22Rv1 (cell line): ENCODE measurements around the gene MAP7.

Experiments
- ZFX ChIP-seq: fragments of 450-650 bp; IDR thresholded peaks from 2 replicates; pipeline ENCODE4 v1.6.1; 2017; ENCODE audit warnings: antibody characterized with exemption, borderline replicate concordance
- TF ChIP-seq, protein P1 (sequence below): fragments of 450-650 bp; IDR thresholded peaks from 2 replicates; pipeline ENCODE4 v1.5.1; 2017; ENCODE audit warnings: mild to moderate bottlenecking

DNA sequence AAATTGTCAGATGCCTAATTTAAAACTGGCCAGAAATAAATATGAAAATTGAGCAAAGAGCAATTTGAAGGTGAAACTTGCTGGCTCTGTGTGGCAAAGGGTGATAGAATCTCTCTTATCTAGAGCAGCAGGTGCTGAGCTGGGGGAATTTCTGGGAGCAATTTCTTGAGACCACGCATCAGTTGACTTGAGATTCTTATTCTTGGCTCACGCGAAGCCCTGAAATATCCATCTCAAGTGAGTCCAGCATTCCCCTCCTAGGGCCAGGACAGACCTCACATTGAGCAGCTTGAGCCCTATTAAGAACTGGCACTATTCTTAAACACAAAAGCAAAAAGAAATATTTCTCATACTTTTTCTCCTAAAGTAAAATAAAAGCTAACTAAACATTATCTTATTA, 66.3 kb downstream of the MAP7 start:
- TF ChIP-seq, protein P1, sequence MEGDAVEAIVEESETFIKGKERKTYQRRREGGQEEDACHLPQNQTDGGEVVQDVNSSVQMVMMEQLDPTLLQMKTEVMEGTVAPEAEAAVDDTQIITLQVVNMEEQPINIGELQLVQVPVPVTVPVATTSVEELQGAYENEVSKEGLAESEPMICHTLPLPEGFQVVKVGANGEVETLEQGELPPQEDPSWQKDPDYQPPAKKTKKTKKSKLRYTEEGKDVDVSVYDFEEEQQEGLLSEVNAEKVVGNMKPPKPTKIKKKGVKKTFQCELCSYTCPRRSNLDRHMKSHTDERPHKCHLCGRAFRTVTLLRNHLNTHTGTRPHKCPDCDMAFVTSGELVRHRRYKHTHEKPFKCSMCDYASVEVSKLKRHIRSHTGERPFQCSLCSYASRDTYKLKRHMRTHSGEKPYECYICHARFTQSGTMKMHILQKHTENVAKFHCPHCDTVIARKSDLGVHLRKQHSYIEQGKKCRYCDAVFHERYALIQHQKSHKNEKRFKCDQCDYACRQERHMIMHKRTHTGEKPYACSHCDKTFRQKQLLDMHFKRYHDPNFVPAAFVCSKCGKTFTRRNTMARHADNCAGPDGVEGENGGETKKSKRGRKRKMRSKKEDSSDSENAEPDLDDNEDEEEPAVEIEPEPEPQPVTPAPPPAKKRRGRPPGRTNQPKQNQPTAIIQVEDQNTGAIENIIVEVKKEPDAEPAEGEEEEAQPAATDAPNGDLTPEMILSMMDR = no peak
- TF ChIP-seq ZFX = no peak
